IMR-90 (cell line): ENCODE data around the gene ZMIZ1. TPM values are rescaled to one million over a fixed set of nuclear protein-coding genes. Genes with fewer than 3 reads are reported as not detected.

Experiments used
- ATAC-seq: fragments of 200-7000 bp; cut with Tn5 transposase; 2 replicates; pipeline ENCODE4 v1.9.1; 2020; ENCODE audit warnings: low read depth, mild to moderate bottlenecking, moderate library complexity
- BruUV-seq: library from RNA; stranded (reverse); fragments of 400-500 nt; replicated peaks from 2 replicates; lab custom pipeline; 2021; lab: Mats Ljungman, UMichigan
- CTCF ChIA-PET: fragments of 300-600 bp; formaldehyde crosslinking; extraction: SDS; loops from one replicate; lab custom pipeline; 2021; ENCODE audit warnings: antibody characterized with exemption; lab: Yijun Ruan, JAX
- POLR2A ChIA-PET: fragments of 300-600 bp; sonication (Branson Sonifier 250); formaldehyde crosslinking; loops from one replicate; lab custom pipeline; 2022; ENCODE audit warnings: antibody characterized with exemption; ENCODE audit not compliant: unreplicated experiment; lab: Charles Lee
- DNase-seq: peaks from one replicate; pipeline ENCODE4 v3.0.0; 2013
- H2AFZ ChIP-seq: replicated peaks from 2 replicates; pipeline ENCODE3; 2013; ENCODE audit warnings: low read length, mild to moderate bottlenecking; ENCODE audit not compliant: poor library complexity
- H2AK5ac ChIP-seq: 2 replicates; pipeline ENCODE4 v1.6.1; 2013; ENCODE audit warnings: low read depth, low read length, inconsistent platforms
- H2AK9ac ChIP-seq: replicated peaks from 2 replicates; pipeline ENCODE3; 2013; ENCODE audit warnings: mild to moderate bottlenecking, low read depth, low read length, moderate library complexity; ENCODE audit not compliant: poor library complexity
- H2BK120ac ChIP-seq: 2 replicates; pipeline ENCODE4 v1.6.1; 2013; ENCODE audit warnings: low read depth, low read length, inconsistent platforms
- H2BK15ac ChIP-seq: 3 replicates; pipeline ENCODE4 v1.6.1; 2013; ENCODE audit warnings: low read depth, low read length, inconsistent platforms
- H2BK20ac ChIP-seq: 2 replicates; pipeline ENCODE4 v1.6.1; 2013; ENCODE audit warnings: low read depth, mild to moderate bottlenecking, inconsistent platforms, low read length, moderate library complexity
- H2BK5ac ChIP-seq: 2 replicates; pipeline ENCODE4 v1.6.1; 2013; ENCODE audit warnings: mild to moderate bottlenecking, low read depth, low read length, inconsistent platforms; ENCODE audit not compliant: poor library complexity, severe bottlenecking
- H3K14ac ChIP-seq: replicated peaks from 2 replicates; pipeline ENCODE4 v1.6.1; 2013; ENCODE audit warnings: low read depth, low read length, inconsistent platforms
- H3K18ac ChIP-seq: 2 replicates; pipeline ENCODE4 v1.6.1; 2013; ENCODE audit warnings: low read depth, low read length, control low read depth
- H3K23ac ChIP-seq: 2 replicates; pipeline ENCODE4 v1.6.1; 2013; ENCODE audit warnings: low read depth, low read length, inconsistent platforms
- H3K27ac ChIP-seq: 2 replicates; pipeline ENCODE4 v1.5.1; 2013; ENCODE audit warnings: mild to moderate bottlenecking, control low read depth, low read length; ENCODE audit not compliant: insufficient read depth
- H3K27me3 ChIP-seq: 2 replicates; pipeline ENCODE4 v1.6.1; 2013; ENCODE audit warnings: low read length; ENCODE audit not compliant: control insufficient read depth, insufficient read depth
- H3K36me3 ChIP-seq: 2 replicates; pipeline ENCODE4 v1.6.1; 2013; ENCODE audit warnings: low read length, mixed read lengths; ENCODE audit not compliant: control insufficient read depth, insufficient read depth
- H3K4ac ChIP-seq: 2 replicates; pipeline ENCODE4 v1.6.1; 2013; ENCODE audit warnings: low read depth, low read length, inconsistent platforms
- H3K4me1 ChIP-seq: 2 replicates; pipeline ENCODE4 v1.6.1; 2013; ENCODE audit warnings: low read length, mixed read lengths; ENCODE audit not compliant: control insufficient read depth, insufficient read depth
- H3K4me2 ChIP-seq: 2 replicates; pipeline ENCODE4 v1.6.1; 2013; ENCODE audit warnings: low read depth, mild to moderate bottlenecking, control low read depth, low read length, moderate library complexity
- H3K4me3 ChIP-seq: 2 replicates; pipeline ENCODE4 v1.5.1; 2013; ENCODE audit warnings: low read depth, mild to moderate bottlenecking, control low read depth, low read length, moderate library complexity; ENCODE audit not compliant: insufficient read depth
- H3K56ac ChIP-seq: 2 replicates; pipeline ENCODE4 v1.6.1; 2013; ENCODE audit warnings: low read length, inconsistent platforms; ENCODE audit not compliant: insufficient read depth; ENCODE audit errors: extremely low read depth
- H3K79me1 ChIP-seq, 2 experiments: 2 replicates each; pipeline ENCODE4 v1.6.1; 2013; ENCODE audit warnings: low read length in 2 of 2, inconsistent platforms in 1 of 2, low read depth in 1 of 2
- H3K9ac ChIP-seq: 2 replicates; pipeline ENCODE4 v1.6.1; 2013; ENCODE audit warnings: low read depth, low read length, control low read depth
- H3K9me1 ChIP-seq: 2 replicates; pipeline ENCODE4 v1.6.1; 2013; ENCODE audit warnings: low read length, inconsistent platforms; ENCODE audit not compliant: insufficient read depth
- H3K9me3 ChIP-seq: 2 replicates; pipeline ENCODE4 v1.6.1; 2013; ENCODE audit warnings: low read length; ENCODE audit not compliant: control insufficient read depth, insufficient read depth
- H4K20me1 ChIP-seq: 2 replicates; pipeline ENCODE4 v1.6.1; 2013; ENCODE audit warnings: low read length, inconsistent platforms; ENCODE audit not compliant: insufficient read depth
- H4K5ac ChIP-seq: 2 replicates; pipeline ENCODE4 v1.6.1; 2013; ENCODE audit warnings: mild to moderate bottlenecking, low read depth, low read length, control low read depth
- H4K8ac ChIP-seq, 2 experiments: 2 replicates each; pipeline ENCODE4 v1.6.1; 2013; ENCODE audit warnings: low read depth in 2 of 2, low read length in 2 of 2, control low read depth in 1 of 2, inconsistent platforms in 1 of 2
- H4K91ac ChIP-seq: 2 replicates; pipeline ENCODE4 v1.6.1; 2013; ENCODE audit warnings: low read depth, low read length, inconsistent platforms; ENCODE audit not compliant: insufficient read depth
- BHLHE40 ChIP-seq: fragments of 150-350 bp; IDR thresholded peaks from 2 replicates; pipeline ENCODE4 v1.6.1; 2016; ENCODE audit warnings: mild to moderate bottlenecking, low read depth, low read length
- CEBPB ChIP-seq: IDR thresholded peaks from 2 replicates; pipeline ENCODE4 v1.6.1; 2012; ENCODE audit warnings: low read depth, low read length, improper control_type of control experiment
- CHD1 ChIP-seq: IDR thresholded peaks from 2 replicates; pipeline ENCODE4 v1.6.1; 2012; ENCODE audit warnings: low read depth, low read length, improper control_type of control experiment
- CTCF ChIP-seq: conservative IDR thresholded peaks from 2 replicates; pipeline ENCODE4 v1.5.1; 2012; ENCODE audit warnings: mild to moderate bottlenecking, low read depth, low read length, improper control_type of control experiment
- ELK1 ChIP-seq: fragments of 150-350 bp; IDR thresholded peaks from 2 replicates; pipeline ENCODE4 v1.6.1; 2016; ENCODE audit warnings: low read depth, mild to moderate bottlenecking, low read length, moderate library complexity, borderline replicate concordance
- FOS ChIP-seq: fragments of 150-350 bp; IDR thresholded peaks from 2 replicates; pipeline ENCODE4 v1.6.1; 2016; ENCODE audit warnings: low read depth, low read length
- MAFK ChIP-seq: IDR thresholded peaks from 2 replicates; pipeline ENCODE4 v1.6.1; 2012; ENCODE audit warnings: low read depth, low read length, improper control_type of control experiment
- MAZ ChIP-seq: IDR thresholded peaks from 2 replicates; pipeline ENCODE4 v1.6.1; 2012; ENCODE audit warnings: low read depth, mild to moderate bottlenecking, low read length, improper control_type of control experiment, moderate library complexity, borderline replicate concordance
- MXI1 ChIP-seq: IDR thresholded peaks from 2 replicates; pipeline ENCODE4 v1.6.1; 2012; ENCODE audit warnings: low read depth, mild to moderate bottlenecking, low read length, moderate library complexity, borderline replicate concordance
- NFE2L2 ChIP-seq: fragments of 150-350 bp; IDR thresholded peaks from 2 replicates; pipeline ENCODE4 v1.6.1; 2016; ENCODE audit warnings: low read depth, mild to moderate bottlenecking, low read length
- POLR2A ChIP-seq: IDR thresholded peaks from 2 replicates; pipeline ENCODE4 v1.6.1; 2012; ENCODE audit warnings: mild to moderate bottlenecking, low read depth, low read length
- RAD21 ChIP-seq: IDR thresholded peaks from 2 replicates; pipeline ENCODE4 v1.6.1; 2012; ENCODE audit warnings: low read length, improper control_type of control experiment
- RFX5 ChIP-seq: IDR thresholded peaks from 2 replicates; pipeline ENCODE4 v1.8.0; 2012; ENCODE audit warnings: low read depth, mild to moderate bottlenecking, low read length, moderate library complexity
- SMC3 ChIP-seq: fragments of 150-350 bp; IDR thresholded peaks from 2 replicates; pipeline ENCODE4 v1.6.1; 2016; ENCODE audit warnings: low read depth, mild to moderate bottlenecking, antibody characterized with exemption, low read length, moderate library complexity
- USF2 ChIP-seq: fragments of 150-350 bp; IDR thresholded peaks from 2 replicates; pipeline ENCODE4 v1.6.1; 2017; ENCODE audit warnings: mild to moderate bottlenecking, antibody characterized with exemption, low read length, low read depth
- WGBS, 2 experiments: methylation state at CpG; one replicate each; pipeline versions ENCODE4 v1.1.5 to v1.1.7; 2013; ENCODE audit warnings: missing lambda C conversion rate in 2 of 2; ENCODE audit not compliant: insufficient read length in 1 of 2; ENCODE audit errors: extremely low coverage in 2 of 2; 5-methylcytosine and 5-hydroxymethylcytosine counted together
- dilution Hi-C: fragments of 300-500 bp; cut with HindIII; formaldehyde crosslinking; loops from one replicate; pipeline ENCODE4 v1.14.3; 2018; ENCODE audit warnings: low sequenced_read_pairs; ENCODE audit not compliant: unreplicated experiment
- in situ Hi-C: fragments of 300-500 bp; cut with MboI; formaldehyde crosslinking; loops from 3 replicates; pipeline ENCODE4 v1.14.3; 2019; ENCODE audit warnings: low sequenced_read_pairs, inconsistent platforms, mixed read lengths
- intact Hi-C: fragments of 100-400 bp; cut with micrococcal nuclease; formaldehyde crosslinking; loops from 2 replicates; pipeline ENCODE4 v1.10.0; 2022
- polyA plus RNA-seq, 3 experiments: library from polyadenylated mRNA; depleted of rRNA; stranded (reverse); fragments of >200 nt; gene quantifications; 2 replicates each; pipeline ENCODE4 v1.2.3, GENCODE V29; 2012; ENCODE audit warnings: low replicate concordance in 1 of 3
- total RNA-seq: library from RNA; depleted of rRNA; stranded (reverse); fragments of >200 nt; gene quantifications from 2 replicates; pipeline ENCODE4 v1.2.3, GENCODE V29; 2012

ZMIZ1 gene
- total and polyA plus RNA-seq, 2 of the 4 experiments (the other 2 are of a cell fraction): 6.6 to 48.7 TPM

GRCh38 chr10:79319115-79319771 lies 250.5 kb downstream of the ZMIZ1 start:
- Histone ChIP-seq H3K9me3 (no peaks in the 10 kb centered on the region), H3K79me1 (peaks cover 0 to 18% of the 10 kb centered on the region in 2 experiments; a peak in 1 of 4 replicates), H2BK20ac (peak overlapping the region; percentile 91; the same call in 1 of the 2 replicates), H3K4me1 (peaks cover 37% of the 10 kb centered on the region), H2BK5ac (peak overlapping the region; percentile 88), H3K56ac (no peak overlapping the region), H4K8ac (no peak overlapping the region; a peak in 1 of 4 replicates), H2BK120ac (peak overlapping the region; percentile 95), H4K20me1 (no peaks in the 10 kb centered on the region), H4K91ac (peak overlapping the region; percentile 40), H2AK9ac (no peak overlapping the region), H3K27ac (no peak overlapping the region), H3K23ac (0 out of 2 replicates have a peak overlapping the region, but pooled peaks have one; percentile 6), H3K4me2 (no peak overlapping the region), H3K27me3 (no peaks in the 10 kb centered on the region), H3K14ac (peak overlapping the region; percentile 38; the same call in 1 of the 2 replicates), H3K36me3 (peaks cover 10% of the 10 kb centered on the region), H2AFZ (no peak overlapping the region), H4K5ac (no peak overlapping the region), H3K18ac (0 out of 2 replicates have a peak overlapping the region, but pooled peaks have one; percentile 8), H3K4me3 (no peak overlapping the region), H3K9me1 (peaks cover 44% of the 10 kb centered on the region), H3K9ac (no peak overlapping the region), H2AK5ac (peak overlapping the region; percentile 98), H3K4ac (peak overlapping the region; percentile 94), H2BK15ac (peak overlapping the region; percentile 93; the same call in 2 of the 3 replicates)
- 100% methylated on average over 1 of the region's 11 CpGs; no CpG with 5 or more reads in 1 of the 2 experiments for WGBS, 2 experiments
- DNase-seq (no peak), ATAC-seq (no peak)
- CTCF ChIA-PET: no interaction called here
- BruUV-seq: no TSS peak
- dilution Hi-C loops (no loop called here), intact Hi-C loops (no loop called here), in situ Hi-C loops (no loop called here)
- POLR2A ChIA-PET: no interaction called here
- no peak for TF ChIP-seq CEBPB
- TF ChIP-seq ELK1: no peak
- TF ChIP-seq FOS: no peak
- no peak for TF ChIP-seq BHLHE40
- TF ChIP-seq MXI1: no peak
- no peak for TF ChIP-seq SMC3
- no peak for TF ChIP-seq NFE2L2
- no peak for TF ChIP-seq MAZ
- no peak for TF ChIP-seq CTCF
- no peak for TF ChIP-seq POLR2A
- no peak for TF ChIP-seq RFX5
- no peak for TF ChIP-seq USF2
- no peak for TF ChIP-seq CHD1
- no peak for TF ChIP-seq MAFK
- no peak for TF ChIP-seq RAD21
